Measurements from ENCODE around the gene GNAL.

DNA sequence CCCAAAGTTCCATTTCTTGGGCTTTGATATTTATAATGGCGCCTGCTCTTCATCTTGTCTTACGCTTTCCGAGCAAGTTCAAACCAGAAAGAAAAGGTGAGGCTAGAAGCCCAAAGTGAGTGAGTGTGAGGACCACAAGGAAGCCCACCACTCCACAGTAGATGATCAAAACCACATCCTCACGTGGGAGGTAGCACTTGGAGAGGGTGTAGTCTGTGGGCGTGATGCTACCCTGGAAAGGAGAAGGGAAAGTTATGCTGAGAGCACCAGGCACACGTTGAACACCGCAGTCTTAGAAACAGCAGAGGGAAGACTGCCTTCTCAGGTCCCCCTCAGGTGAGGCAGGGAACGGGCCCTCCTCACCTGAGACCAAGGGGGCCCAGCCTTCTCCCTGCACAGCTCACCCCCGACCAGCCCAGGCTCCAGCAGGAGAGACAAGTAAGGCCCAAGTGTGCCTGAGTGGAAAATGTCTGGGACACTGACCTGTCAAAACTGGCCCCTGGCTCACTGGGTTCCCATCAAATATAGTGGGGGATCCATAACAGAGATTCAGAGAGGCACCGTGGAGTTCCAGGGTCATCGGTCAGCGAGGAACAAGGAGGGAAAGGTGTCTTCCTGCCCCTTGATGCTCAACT is 195.4 kb downstream of the GNAL start:
- TF ChIP-seq JUND (IDR thresholded peaks at IDR 0.05) (no peak), CTCF (IDR thresholded peaks at IDR 0.05; ENCODE audit: low read depth, low read length, missing input control) (no peak), SP1 (IDR thresholded peaks at IDR 0.05) (no peak), TAF1 (conservative IDR thresholded peaks at IDR 0.05) (no peak), YY1 (IDR thresholded peaks at IDR 0.05) (no peak), RXRA (IDR thresholded peaks at IDR 0.05) (no peak), REST (IDR thresholded peaks at IDR 0.05) (no peak), GABPA (IDR thresholded peaks at IDR 0.05 in 1 of 2, conservative IDR thresholded peaks at IDR 0.05 in 1 of 2) (no peak), RAD21 (IDR thresholded peaks at IDR 0.05) (no peak)
- TF ChIP-seq, protein P1, sequence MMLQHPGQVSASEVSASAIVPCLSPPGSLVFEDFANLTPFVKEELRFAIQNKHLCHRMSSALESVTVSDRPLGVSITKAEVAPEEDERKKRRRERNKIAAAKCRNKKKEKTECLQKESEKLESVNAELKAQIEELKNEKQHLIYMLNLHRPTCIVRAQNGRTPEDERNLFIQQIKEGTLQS (IDR thresholded peaks at IDR 0.05) = no peak
- TF ChIP-seq, protein P2, sequence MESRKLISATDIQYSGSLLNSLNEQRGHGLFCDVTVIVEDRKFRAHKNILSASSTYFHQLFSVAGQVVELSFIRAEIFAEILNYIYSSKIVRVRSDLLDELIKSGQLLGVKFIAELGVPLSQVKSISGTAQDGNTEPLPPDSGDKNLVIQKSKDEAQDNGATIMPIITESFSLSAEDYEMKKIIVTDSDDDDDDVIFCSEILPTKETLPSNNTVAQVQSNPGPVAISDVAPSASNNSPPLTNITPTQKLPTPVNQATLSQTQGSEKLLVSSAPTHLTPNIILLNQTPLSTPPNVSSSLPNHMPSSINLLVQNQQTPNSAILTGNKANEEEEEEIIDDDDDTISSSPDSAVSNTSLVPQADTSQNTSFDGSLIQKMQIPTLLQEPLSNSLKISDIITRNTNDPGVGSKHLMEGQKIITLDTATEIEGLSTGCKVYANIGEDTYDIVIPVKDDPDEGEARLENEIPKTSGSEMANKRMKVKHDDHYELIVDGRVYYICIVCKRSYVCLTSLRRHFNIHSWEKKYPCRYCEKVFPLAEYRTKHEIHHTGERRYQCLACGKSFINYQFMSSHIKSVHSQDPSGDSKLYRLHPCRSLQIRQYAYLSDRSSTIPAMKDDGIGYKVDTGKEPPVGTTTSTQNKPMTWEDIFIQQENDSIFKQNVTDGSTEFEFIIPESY (IDR thresholded peaks at IDR 0.05) = no peak

All from liver (tissue), 3 donors.